Measurements from ENCODE around the gene NFIA.

The NFIA gene

GRCh38 chr1:61085206-61085982, 3.0 kb downstream of the NFIA start:
- no peak for DNase-seq

DNA sequence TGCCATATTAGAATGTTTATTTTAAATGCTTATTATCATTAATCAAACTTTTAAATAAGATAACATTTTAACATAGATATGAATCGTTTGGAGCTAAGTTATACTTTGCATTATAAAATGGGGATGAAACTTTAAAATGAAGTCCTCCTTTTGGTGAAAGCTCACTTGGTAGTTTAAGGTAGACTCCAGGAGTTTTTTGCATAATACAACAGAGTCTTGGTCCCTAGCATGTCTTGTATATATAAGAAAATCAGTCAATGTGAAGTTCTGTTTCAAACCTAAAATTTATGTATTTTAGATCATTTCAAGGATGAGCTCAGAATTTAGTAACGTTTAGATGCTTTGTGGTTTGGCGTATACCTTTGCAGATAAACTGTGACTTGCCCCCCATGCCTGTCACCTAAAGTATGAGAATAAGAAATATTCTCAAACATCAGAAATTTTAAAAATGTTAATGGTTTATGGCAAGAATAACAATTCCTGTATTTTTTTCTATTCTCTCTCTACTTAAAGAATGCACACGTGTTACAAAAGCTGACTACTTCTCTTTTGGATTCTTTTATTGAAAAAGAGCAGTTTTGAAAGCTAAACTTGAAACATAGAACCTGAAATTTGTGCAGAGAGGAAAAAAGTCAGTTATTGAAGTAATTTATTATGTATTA, 3.8 kb downstream of the NFIA start:
- DNase-seq = no peak

- DNase-seq = no peak
These were observed 5.2 kb downstream of the NFIA start for GRCh38 chr1:61087571-61087970.

DNA sequence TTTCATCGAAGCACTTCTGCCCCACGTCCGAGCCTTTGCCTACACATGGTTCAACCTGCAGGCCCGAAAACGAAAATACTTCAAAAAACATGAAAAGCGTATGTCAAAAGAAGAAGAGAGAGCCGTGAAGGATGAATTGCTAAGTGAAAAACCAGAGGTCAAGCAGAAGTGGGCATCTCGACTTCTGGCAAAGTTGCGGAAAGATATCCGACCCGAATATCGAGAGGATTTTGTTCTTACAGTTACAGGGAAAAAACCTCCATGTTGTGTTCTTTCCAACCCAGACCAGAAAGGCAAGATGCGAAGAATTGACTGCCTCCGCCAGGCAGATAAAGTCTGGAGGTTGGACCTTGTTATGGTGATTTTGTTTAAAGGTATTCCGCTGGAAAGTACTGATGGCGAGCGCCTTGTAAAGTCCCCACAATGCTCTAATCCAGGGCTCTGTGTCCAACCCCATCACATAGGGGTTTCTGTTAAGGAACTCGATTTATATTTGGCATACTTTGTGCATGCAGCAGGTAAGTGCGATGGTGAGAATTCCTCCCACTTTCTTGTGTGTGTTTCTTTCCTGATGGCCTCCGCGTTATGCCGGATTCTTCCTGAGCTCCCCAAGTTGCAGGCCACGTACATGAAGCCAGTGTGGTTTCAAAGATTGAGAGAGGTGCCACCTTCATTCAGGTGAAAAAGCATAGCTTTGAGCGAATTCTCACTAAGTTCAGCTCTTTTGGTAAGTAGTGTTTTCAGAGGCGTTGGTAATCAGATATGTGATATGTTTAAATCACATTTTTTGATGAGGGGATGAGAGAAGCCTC, 6.0 kb downstream of the NFIA start:
- DNase-seq = no peak

GRCh38 chr1:61089338-61089737, 7.0 kb downstream of the NFIA start:
- no peak for DNase-seq

DNA sequence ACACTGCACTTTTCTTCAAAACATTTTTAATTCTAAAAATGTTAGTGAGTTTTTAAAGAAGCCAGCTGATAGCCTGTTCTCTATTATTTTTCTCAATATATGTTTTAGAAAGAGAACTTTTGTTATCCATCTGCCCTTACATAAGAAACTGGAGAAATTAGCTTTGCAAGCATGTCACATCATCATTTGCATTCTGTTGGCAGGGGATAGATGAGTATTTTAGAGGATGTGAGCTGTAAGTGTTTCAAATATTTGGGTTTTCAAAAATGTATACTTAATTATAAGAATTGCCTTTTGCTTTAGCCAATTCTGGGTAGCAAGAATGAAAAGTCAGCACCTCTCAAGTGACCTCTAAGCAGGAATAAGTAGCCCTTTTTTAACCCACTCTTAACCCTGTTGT, 7.4 kb downstream of the NFIA start:
- no peak for DNase-seq

DNA sequence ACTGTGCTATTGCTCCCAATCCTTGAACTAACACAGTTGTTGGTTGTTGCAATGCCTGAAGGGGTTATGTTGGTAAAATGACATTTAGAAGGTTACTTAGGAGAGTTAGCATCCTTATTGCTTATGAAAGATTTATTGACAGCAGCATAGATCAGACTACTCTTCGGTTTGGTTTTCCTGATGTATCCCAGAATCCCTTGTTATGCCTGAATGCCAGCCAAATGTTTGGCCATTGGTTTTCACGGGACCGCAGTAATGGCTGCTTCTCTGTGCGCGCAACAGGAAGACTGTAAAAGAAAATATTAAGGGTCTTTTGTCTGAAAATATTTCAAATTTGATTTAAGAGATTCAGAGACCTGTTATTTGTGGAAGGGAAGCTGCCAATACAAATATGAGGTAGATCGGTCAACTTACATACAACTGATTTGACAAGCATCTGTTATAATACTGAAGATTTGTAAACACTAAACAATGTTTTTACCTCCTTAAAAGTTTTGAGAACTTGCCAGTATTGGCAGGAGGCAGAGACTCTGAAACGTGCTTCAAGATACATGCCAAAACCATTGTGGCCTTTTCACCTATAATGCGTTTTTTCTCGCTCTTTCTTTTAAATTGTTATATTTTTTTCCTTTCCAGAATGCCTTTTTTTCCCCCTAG, 8.3 kb downstream of the NFIA start:
- DNase-seq = no peak

- no peak for DNase-seq
These were observed 9.1 kb downstream of the NFIA start for GRCh38 chr1:61091455-61091854.

- DNase-seq = no peak
These were observed 10.3 kb downstream of the NFIA start for GRCh38 chr1:61092642-61093041.

DNA sequence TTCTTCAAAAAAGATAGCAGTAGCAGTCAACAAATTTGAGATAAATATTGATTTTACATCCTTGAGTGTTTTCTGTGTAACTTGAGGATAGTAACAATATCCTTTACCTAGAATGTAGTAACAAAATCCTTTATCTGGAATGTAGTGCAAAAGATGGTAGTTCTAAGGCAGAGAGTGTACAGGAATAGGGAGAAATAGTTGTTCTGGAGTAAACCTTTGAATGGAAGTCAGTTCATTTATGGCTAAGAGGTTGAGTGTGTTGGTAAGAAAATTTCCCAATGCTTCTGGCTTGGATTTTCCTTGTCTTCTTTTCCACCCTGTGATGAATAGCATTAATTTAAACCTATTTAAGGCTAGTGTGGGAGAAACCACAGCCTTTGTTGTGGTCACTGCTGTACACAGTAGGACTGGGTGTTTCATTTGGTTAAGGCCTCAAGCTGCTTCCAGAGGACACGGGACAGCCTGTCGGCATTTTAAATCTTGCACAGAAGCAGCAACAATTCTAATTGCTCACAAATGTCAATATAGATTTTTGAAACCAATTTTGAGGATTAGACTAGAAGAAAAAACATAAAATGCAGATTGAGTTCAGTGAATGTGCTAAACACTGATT, 11.3 kb downstream of the NFIA start:
- DNase-seq = no peak

DNA sequence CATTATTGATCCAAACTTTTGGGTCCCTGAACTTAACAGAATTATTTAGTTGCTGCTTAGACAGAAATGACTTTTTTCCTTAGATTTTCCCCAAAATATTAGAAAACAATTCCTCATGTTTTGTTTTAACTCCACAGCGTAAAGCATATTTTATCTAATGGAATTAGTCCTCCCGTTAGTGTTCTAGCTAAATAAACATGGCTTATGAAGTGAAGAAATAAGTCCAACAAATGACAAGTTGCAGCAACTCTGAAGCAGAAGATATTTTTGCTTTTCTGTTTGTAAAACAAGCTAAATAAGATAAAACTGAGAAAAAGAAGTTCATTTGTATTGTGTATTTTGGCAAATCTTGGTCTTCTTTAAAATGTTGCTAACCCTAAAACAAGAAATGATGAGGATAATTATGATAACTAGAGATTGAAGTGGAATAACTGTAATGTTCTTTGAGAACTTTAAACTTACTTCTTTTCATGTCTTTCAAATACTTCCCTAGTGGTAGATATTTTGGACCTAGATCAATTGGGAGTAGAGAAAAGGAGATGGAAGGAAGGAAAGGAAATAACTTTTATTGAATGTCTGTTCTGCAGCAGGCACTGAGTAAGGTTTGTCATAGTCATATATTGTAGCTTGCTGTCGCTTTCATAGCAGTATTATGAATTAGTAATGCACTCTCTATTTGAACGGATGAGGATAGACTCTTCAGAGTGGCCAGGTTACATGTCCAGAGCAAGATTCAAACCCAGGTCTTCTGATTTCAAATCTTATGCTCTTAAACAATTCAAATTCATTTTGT, 12.5 kb downstream of the NFIA start:
- no peak for DNase-seq

- no peak for DNase-seq
These were observed 13.1 kb downstream of the NFIA start for GRCh38 chr1:61095470-61095812.

- no peak for DNase-seq
These were observed 15.0 kb downstream of the NFIA start for GRCh38 chr1:61097317-61097716.

DNA sequence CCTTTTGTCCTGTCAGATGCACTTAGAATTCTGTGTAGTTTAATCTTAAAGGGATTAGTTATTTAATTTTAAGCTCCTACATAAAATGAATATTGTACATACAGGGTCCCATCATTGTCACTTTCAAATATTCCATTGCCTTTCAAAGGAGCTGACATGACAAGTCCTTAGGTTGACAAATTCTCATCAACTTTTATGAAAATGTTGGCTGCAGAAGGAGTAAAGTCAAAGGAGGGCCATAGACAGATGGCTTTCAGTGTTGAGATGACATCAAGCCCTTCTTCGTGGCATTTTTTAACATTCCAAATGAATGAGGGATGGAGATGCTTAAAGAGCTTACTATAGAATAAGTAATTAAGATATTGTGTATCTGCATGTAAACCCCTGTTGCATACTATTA, 15.4 kb downstream of the NFIA start:
- DNase-seq = no peak

GRCh38 chr1:61098333-61098732, 16.0 kb downstream of the NFIA start:
- no peak for DNase-seq

- no peak for DNase-seq
These were observed 16.6 kb downstream of the NFIA start for GRCh38 chr1:61098906-61099437.

DNA sequence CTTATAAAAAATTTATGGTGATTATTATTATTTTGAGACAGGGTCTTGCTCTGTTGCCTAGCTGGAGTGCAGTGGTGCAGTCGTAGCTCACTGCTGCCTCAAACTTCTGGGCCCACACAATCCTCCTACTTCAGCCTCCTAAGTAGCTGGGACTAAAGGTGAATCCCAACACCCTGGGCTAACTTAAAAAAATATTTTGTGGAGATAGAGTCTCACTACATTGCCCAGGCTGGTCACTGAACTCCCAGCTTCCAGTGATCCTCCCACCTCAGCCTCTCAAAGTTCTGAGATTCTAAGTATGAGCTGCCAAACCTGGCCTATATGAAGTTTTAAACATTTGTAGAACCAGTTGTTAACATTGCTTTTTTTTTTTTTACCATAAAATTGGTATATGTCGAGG, 18.2 kb downstream of the NFIA start:
- no peak for DNase-seq

DNA sequence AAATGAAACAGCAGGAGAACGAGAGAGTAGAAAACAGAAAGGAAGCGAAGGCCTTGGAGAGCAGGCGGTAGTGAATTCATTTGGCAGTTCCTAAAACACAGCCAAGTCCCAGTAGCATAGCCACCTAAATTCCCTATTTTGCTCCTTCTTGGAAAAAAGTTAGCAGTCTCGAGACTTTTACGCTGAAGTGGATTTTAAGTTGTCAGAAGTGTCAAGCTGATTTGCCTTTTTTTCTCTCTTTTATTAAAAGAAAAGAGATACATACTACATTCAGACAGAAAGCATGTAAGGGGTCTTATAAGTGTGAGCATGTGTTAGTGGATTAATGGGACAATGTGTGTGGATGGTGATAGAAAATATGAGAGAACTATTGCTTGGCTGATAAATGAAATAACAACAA, 19.2 kb downstream of the NFIA start:
- no peak for DNase-seq

- no peak for DNase-seq
These were observed 19.7 kb downstream of the NFIA start for GRCh38 chr1:61102041-61102440.

- DNase-seq = no peak
These were observed 20.3 kb downstream of the NFIA start for GRCh38 chr1:61102621-61103020.

DNA sequence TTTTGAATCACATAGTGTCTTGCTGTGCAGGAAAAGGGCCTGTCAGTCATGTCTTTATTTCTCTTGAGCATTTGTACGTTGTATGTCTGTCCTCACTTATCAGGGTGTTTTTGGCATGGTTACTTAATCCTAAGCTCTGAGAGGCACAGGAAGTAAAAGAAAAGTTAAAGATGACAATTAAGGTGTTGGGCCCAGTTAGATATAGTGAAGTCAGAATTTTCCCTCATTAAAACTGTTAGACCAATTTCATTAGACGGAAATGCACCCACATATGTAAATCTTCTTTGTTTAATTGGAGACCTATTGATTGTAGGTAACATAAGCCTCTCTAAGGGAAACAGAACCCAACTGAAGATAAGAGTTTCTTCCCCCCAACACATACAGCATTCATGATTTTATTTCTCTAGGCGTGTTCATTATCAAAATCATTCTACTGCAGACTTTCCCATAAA, 21.9 kb downstream of the NFIA start:
- DNase-seq = no peak

- no peak for DNase-seq
These were observed 25.3 kb downstream of the NFIA start for GRCh38 chr1:61107638-61108037.
